NCI-H82 (cell line): Measurements from ENCODE around the gene TMEM117.
A peak's percentile ranks its signal among the peaks of the same experiment; 100 is the strongest.

Experiments
- DNase-seq: peaks from one replicate; lab custom pipeline; 2025; lab: John Stamatoyannopoulos, UW

Gene TMEM117

DNA sequence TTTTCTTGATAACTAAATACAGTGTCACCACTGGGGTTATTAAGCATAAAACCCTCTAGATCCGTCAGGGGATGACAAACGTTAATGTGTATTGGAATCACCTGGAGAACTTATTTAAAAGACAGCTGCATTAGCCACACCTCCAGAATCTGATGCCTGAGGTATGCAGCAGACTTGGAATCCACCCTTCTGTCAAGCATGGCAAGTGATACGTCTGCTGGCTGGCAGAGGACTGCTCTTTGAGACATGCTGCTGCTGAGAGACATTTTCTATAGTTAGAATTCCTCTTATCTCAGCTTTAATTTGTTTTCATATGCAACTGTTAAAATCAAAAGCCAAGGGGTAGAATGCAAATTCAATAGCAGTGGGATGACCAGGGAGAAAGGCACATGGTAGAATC is 544.0 kb downstream of the TMEM117 start:
- DNase-seq, result peak; percentile 47

DNA sequence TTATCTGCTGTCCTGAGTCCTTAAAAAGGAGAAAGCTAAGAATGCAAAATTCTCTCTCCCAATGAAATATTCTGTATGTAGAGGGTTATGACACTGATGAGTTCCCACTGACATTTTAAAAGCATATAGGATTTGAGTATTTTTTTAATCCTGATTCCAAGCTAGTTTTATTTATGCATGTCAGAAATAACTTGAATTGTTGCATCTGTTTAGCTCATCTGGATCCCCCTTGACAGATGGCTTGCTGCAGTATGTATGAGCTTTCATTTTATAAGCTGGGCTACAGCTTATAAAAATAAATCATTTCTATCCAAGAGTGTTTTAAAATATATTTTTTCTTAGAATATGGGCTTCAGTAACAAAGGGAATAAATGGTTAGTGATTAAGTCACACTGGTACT is 545.0 kb downstream of the TMEM117 start:
- DNase-seq, result peak; percentile 39

DNA sequence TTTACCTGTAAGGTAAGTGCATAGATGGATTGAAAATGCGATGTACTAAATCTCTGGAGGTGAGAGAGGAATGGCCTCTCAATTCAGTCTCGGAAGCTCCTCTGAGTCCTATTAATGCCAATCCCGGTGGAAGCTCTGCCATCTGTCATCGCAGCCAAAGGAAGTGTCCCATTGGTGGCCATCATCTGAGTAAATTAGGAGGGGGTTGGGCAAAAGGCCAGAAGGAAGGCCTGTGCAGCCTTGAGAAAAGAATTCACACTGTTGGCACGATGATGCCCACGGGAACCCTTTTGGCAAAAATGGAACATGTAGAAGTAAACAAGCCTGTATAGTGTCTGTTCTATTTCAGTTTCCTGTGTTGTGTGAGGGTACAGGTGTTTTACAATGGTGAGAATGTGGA is 545.5 kb downstream of the TMEM117 start:
- DNase-seq, result peak; percentile 97

DNA sequence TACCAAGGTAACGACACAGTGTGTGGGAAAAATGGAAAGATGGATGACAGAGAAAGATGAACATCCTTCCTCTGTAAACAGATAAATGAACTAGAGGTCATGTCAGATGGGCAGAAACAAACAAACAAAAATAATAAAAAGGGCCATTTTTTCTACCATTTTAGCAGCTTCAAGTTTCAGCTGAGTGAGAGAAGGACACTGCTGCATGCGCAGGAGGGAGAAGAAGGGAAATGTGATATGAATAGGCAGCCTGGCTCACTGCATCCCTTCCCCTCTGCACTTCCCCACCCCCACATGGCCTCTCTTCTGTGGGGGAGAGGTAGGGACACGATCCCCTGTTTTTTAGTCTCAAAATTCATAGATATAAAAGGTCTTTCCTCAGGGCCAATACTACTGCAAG is 548.3 kb downstream of the TMEM117 start:
- peak; percentile 64 for DNase-seq

DNA sequence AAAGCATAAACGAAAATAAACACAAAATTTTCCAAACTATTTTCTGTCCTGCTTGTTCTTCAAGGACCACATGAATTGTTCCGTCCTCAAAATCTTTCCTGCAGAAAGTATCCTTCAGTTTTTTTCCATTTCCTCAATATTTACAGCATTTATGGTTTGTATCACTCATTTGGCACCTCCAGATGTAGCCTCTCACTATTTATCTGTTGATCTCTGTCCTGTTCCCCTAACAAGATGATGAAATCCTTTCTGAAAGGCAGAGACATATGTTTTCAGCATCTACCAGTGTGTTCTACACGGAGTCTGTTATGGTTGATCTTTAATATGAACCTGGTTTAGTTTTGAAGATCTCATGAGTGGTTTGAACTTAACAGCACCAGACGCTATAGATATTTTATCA is 550.1 kb downstream of the TMEM117 start:
- peak; percentile 89 for DNase-seq

DNA sequence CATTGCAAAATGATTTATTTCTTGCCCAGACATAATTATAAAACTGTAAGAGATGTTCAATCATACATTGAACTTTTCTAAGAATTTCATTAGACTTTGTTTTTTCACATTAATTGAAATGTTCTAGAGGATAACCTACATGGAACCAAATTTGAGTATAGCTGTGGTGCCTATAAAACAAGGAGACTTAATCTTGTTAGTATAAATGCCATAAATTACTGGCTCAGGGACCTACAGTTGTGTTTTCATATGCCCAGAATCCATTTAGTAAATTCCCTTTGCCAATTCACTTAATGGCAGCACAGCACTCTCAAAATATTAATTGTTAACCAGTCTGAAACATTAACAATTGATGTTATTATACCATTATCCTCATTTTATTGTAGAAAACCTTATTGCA is 551.7 kb downstream of the TMEM117 start:
- peak; percentile 93 for DNase-seq

DNA sequence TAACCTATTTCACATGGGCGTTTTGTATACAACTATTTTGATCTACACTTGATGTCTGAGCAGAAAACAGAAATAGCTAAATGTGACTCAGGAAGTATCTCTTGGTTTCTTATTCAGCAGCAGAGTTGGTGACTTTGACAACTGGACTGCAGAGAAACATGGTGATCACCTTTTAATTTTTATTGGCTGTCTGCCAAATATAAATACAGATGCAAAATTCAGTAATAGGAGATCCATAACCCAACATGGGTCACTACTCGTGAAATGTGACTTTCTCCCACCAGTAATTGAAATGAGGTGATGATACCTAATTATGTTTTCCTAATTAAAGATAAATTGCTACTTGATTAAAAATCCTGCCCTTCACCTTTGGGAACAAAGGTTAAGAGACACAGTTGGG is 553.2 kb downstream of the TMEM117 start:
- DNase-seq, result no peak

DNA sequence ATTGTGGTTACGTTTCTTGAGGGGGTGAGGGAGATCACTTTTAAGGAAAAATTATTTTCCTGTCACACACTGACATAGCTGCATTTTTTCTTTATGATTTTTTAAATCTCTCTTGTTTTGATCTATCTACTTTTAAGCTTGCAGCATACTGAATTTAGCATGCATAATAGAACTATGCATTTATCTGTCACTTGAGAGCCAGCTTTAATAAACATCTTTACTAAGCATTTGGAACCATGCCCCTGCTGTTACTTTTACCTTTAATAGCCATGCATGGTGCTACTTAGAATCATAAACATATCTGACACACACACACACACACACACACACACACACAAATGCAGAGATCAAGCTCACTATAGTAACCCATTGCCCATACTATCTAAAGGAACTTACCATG is 554.0 kb downstream of the TMEM117 start:
- no peak for DNase-seq

DNA sequence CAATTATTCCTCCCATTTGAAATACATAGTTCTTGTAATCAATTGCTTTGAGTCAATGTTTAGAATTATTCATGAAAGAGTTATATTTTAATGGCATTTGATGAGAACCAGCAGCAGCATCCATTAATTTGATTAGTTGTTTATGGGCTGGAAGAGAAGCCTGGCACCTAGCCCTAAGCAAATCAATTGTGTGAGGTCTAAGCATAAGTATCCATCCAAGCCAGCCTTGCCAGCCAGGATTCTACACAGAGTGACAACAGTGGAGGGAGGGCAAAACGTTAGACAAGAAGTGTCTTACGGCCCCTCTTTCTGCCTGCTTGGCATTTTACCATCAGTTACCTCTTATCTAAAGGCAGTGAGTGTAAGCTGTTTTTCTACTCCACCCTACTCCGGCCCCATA is 561.8 kb downstream of the TMEM117 start:
- DNase-seq, result no peak

DNA sequence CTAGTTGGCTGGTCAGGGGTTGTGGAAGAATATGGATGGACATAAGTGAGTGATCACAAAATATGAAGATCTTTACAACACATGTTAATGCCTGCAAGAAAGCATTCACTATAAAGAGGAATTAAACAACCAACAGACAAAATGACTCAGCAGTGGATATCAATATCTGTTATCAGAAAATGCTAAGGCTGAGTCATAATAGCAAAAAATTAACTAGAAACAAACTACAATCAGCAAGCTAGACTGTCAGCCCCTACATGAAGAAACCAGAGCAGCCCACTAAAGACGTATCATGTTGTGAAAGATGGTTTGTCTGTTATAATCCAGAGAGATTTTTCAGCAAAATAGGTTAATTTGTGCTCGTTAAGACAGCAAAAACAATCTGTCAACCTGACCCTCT is 567.3 kb downstream of the TMEM117 start:
- DNase-seq, result no peak

DNA sequence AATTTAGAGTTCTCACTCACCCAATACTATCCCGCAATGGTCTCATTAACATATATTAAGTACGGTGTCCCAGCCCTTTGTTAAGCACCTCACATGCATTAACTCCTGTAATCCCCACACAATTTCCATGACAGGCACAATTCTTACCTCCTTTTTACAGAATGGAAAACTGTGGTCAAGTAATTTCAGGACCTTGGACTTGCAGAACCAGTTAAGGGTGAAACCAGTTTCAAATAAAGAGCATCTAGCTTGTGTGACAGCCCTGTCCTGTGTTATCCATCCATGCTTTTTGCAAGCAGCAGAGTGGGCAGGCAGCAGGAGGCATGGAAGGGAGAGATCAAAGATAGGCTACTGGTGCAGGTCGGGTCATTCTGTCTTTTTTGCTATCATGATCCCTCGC is 569.4 kb downstream of the TMEM117 start:
- DNase-seq, result peak; percentile 21

DNA sequence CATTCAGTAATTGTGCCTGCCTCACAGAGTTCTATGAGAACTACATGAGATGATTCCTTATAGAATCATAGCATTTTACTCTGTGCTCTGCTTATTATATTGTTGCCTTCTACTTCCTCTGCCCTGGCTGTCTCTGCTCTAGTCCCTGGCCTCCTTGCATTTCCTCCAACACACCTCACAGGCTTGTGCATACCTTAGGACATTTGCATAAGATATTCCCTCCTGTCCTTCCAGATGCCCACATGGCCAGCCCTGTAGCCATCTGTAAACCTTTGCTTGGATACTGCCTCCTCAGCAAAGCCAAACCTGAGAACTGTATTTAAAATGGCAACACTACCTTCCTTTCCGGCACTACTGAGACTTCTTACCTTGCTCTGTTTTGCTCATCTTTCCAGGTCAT is 586.7 kb downstream of the TMEM117 start:
- no peak for DNase-seq

DNA sequence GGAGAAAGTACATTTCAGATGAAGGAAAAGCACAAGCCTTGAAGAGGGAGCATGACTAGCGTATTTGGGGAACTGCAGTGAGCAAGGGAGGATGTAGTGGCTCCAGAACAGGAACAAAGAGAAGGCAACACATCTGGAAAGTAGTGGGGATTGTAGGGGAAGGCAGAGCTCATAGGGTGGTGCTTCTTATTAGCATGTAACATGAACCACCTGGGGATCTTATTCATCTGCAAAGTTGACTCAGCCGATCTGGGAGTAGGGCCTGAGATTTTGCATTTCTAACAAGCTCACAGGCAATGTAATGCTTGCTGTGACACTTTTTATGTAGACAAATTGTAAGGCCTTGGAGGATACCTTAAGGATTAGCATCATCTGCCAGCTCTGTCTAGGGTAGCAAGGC is 592.9 kb downstream of the TMEM117 start:
- peak; percentile 21 for DNase-seq

DNA sequence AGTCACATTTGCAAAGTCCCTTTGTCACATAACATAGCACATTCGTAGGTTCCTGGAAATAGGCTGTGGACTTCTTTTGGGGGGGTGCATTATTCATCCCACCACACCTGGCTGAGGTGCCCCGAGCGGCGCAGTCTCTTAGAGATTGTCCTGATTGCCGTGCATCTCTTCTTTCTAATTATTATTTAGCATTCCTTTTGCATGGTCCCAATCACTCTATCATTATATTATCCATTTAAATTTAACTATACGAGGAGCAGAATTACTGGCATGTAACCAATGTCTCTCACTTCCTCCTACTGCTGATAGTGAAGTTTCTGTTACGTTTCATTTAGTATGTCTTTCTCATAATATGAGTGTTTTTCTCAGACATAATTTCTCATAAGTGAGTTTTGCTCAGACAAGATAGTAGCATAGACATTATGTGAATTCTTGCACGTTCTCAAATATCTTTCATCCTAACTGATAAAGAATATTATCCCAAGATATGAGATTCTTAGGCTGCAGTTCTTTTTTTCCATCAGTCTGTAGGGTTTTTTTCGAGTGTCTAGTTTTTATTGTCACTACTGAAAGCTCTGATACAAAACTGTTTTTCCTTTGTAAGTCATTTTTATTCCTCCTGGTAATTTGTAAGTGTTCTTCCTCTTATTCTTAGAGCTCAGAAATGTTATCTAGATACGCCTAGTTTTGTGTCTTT is 595.9 kb downstream of the TMEM117 start:
- DNase-seq, result no peak

DNA sequence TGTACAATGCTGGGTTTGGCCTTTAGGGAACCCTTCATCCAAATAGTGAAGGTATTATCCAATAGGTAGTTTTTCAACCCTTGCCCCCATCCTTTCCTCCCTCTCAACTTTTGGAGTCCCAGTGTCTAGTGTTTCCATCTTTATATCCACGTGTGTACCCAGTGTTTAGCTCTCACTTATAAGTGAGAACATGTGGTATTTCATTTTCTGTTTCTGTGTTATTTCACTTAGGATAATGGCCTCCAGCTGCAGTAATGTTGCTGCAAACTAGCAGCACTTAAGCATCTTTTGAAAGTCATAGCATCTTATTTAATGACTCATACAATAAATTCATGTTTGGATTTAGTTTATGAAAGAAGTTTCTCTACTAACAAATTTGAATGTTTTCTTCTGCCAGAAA is 597.8 kb downstream of the TMEM117 start:
- DNase-seq, result no peak

DNA sequence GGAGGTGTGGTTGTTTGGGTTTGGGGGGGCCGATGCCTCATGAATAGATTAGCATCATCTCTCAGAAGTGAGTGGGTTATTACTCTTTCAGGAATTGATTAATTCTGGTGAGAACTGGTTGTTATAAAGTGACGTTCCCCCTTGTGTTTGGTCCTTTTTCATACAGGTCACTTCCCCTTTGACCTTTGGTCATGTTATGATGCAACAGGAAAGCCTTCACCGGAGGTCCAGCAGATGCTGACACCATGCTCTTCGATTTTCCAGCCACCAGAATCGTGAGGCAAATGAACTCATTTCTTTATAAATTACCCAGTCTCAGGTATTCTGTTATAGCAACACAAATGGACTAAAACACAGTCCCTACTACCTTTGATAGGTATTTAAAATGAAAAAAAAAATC is 600.9 kb downstream of the TMEM117 start:
- no peak for DNase-seq
